Superior temporal gyrus (tissue), 1 donor: ENCODE results near the gene DLG2.
"Not testable (repeated sequence)": the region's sequence is repeated elsewhere in the genome, so short reads cannot be mapped to it uniquely, and the experiment has no call there.

Experiments
- DNase-seq: peaks from one replicate; pipeline ENCODE4 v3.0.0-alpha.2; 2016; ENCODE audit errors: extremely low spot score

Gene DLG2

GRCh38 chr11:83793310-83793709, 1833.8 kb downstream of the DLG2 start:
- DNase-seq: no peak

- DNase-seq: no peak
Measured at GRCh38 chr11:83791557-83791956, 1835.6 kb downstream of the DLG2 start.

GRCh38 chr11:83785942-83786341, 1841.2 kb downstream of the DLG2 start:
- no peak for DNase-seq

GRCh38 chr11:83784419-83784818, 1842.7 kb downstream of the DLG2 start:
- DNase-seq: no peak

GRCh38 chr11:83782329-83782728, 1844.8 kb downstream of the DLG2 start:
- DNase-seq: no peak

- DNase-seq: no peak
Measured at GRCh38 chr11:83779876-83780275, 1847.3 kb downstream of the DLG2 start.

GRCh38 chr11:83778596-83778995, 1848.5 kb downstream of the DLG2 start:
- DNase-seq: no peak

- DNase-seq: no peak
Measured at GRCh38 chr11:83773950-83774880, 1852.9 kb downstream of the DLG2 start.

GRCh38 chr11:83768489-83768888, 1858.7 kb downstream of the DLG2 start:
- no peak for DNase-seq

- DNase-seq: no peak
Measured at GRCh38 chr11:83766932-83767331, 1860.2 kb downstream of the DLG2 start.

- no peak for DNase-seq
Measured at GRCh38 chr11:83764643-83765042, 1862.5 kb downstream of the DLG2 start.

GRCh38 chr11:83760932-83761331, 1866.2 kb downstream of the DLG2 start:
- DNase-seq: peak; percentile 51

GRCh38 chr11:83759148-83759547, 1868.0 kb downstream of the DLG2 start:
- DNase-seq: no peak

- DNase-seq: no peak
Measured at GRCh38 chr11:83751041-83751440, 1876.1 kb downstream of the DLG2 start.

- DNase-seq: no peak
Measured at GRCh38 chr11:83746921-83747585, 1880.1 kb downstream of the DLG2 start.

- peak; percentile 57 for DNase-seq
Measured at GRCh38 chr11:83744620-83745192, 1882.4 kb downstream of the DLG2 start.

GRCh38 chr11:83736684-83737083, 1890.5 kb downstream of the DLG2 start:
- peak; percentile 59 for DNase-seq

GRCh38 chr11:83734120-83734519, 1893.0 kb downstream of the DLG2 start:
- DNase-seq: no peak

GRCh38 chr11:83731288-83731687, 1895.9 kb downstream of the DLG2 start:
- not testable (repeated sequence) for DNase-seq

GRCh38 chr11:83728281-83728680, 1898.9 kb downstream of the DLG2 start:
- no peak for DNase-seq

- DNase-seq: no peak
Measured at GRCh38 chr11:83727251-83727650, 1899.9 kb downstream of the DLG2 start.

- DNase-seq: no peak
Measured at GRCh38 chr11:83726316-83726715, 1900.8 kb downstream of the DLG2 start.

- DNase-seq: peak; percentile 40
Measured at GRCh38 chr11:83725728-83726127, 1901.4 kb downstream of the DLG2 start.
